Measurements from ENCODE around the gene ZCCHC7. TPM values are rescaled to one million over a fixed set of nuclear protein-coding genes. Genes with fewer than 3 reads are reported as not detected.

ZCCHC7 gene
- total RNA-seq, 1 experiment from 2014 or later = 31.2 TPM

GRCh38 chr9:37327553-37327952 is 207.2 kb downstream of the ZCCHC7 start:
- CTCF ChIA-PET = interaction anchor here (1.7 to 4.2 kb wide), 2 partner anchors 84 to 332 kb away, joined by 3 to 37 read pairs; no protein-coding TSS in a partner anchor

More at GRCh38 chr9:37327553-37327952, 207.2 kb downstream of the ZCCHC7 start:
- ChIA-PET POLR2A (no interaction called here), RAD21 (ENCODE audit: low non-redundant PET in 1 of 2, low total read pairs in 2 of 2, uncharacterized antibody in 2 of 2, unreplicated experiment in 2 of 2) (no interaction called here)
- no peak for DNase-seq (ENCODE audit: low read depth, low spot score)
- no peaks in the 10 kb centered on the region; the same call in 1 of the 2 replicates for H4K20me1 ChIP-seq (ENCODE audit: insufficient read depth)
- H3K9me2 ChIP-seq (ENCODE audit: insufficient read depth) = no peaks in the 10 kb centered on the region
- H3K4me3 ChIP-seq (replicated peaks in 1 of 2; ENCODE audit: low read depth in 1 of 2, low read length in 2 of 2) = no peak overlapping the region
- intact Hi-C loops (cut with micrococcal nuclease) = loop anchor here (10.0 kb wide), 1 partner anchor 453 kb away; no protein-coding TSS in a partner anchor
- no peak overlapping the region for H3K4me2 ChIP-seq (ENCODE audit: low read length)
- H2AFZ ChIP-seq (ENCODE audit: low read depth, low read length, poor library complexity, severe bottlenecking) = no peak overlapping the region
- no peaks in the 10 kb centered on the region for H3K9me3 ChIP-seq (ENCODE audit: control insufficient read depth in 1 of 2, insufficient read depth in 1 of 2, low read depth in 1 of 2, low read length in 2 of 2)
- no peak for ATAC-seq
- H3K27me3 ChIP-seq (ENCODE audit: insufficient read depth, low read length) = no peaks in the 10 kb centered on the region
- H3K36me3 ChIP-seq (ENCODE audit: control insufficient read depth in 1 of 2, insufficient read depth in 2 of 2, low read length in 2 of 2) = no peaks in the 10 kb centered on the region
- BruUV-seq (replicated peaks) = no TSS peak
- no peaks in the 10 kb centered on the region for H3K79me2 ChIP-seq (ENCODE audit: insufficient read depth, low read length)
- TF ChIP-seq RAD21 (IDR thresholded peaks at IDR 0.05; ENCODE audit: low read depth) (no peak), EGR1 (IDR thresholded peaks at IDR 0.05; ENCODE audit: low read depth) (no peak), ELF1 (IDR thresholded peaks at IDR 0.05; ENCODE audit: borderline replicate concordance, low read depth) (no peak), CEBPB (IDR thresholded peaks at IDR 0.05; ENCODE audit: low read depth) (no peak), CBX3 (IDR thresholded peaks at IDR 0.05; ENCODE audit: low read depth) (no peak), EZH2phosphoT487 (IDR thresholded peaks at IDR 0.05; ENCODE audit: borderline replicate concordance) (no peak), ZBTB33 (IDR thresholded peaks at IDR 0.05; ENCODE audit: extremely low read depth, insufficient replicate concordance, low read length) (no peak), POLR2AphosphoS5 (IDR thresholded peaks at IDR 0.05; ENCODE audit: low read depth, low read length) (no peak), ZNF274 (IDR thresholded peaks at IDR 0.05; ENCODE audit: low read depth, low read length) (no peak), SRF (IDR thresholded peaks at IDR 0.05; ENCODE audit: low read depth) (no peak), TCF7L2 (IDR thresholded peaks at IDR 0.05; ENCODE audit: borderline replicate concordance, extremely low read depth, insufficient read depth, insufficient read length) (no peak), ATF3 (IDR thresholded peaks at IDR 0.05) (no peak), REST (IDR thresholded peaks at IDR 0.05; ENCODE audit: low read depth) (no peak), POLR2A (IDR thresholded peaks at IDR 0.05; ENCODE audit: borderline replicate concordance, extremely low read depth, insufficient read depth, insufficient read length) (no peak), ZFX (IDR thresholded peaks at IDR 0.05) (no peak)
- H3K27ac ChIP-seq (ENCODE audit: low read depth, low read length) = no peak overlapping the region
- no peaks in the 10 kb centered on the region for H3K4me1 ChIP-seq (ENCODE audit: control insufficient read depth in 1 of 2, insufficient read depth in 2 of 2, low read length in 2 of 2)
- H3K9ac ChIP-seq (ENCODE audit: low read length) = no peak overlapping the region

Measured in HCT116 (cell line).